IMR-90 (cell line): ENCODE results near the gene SV2A.
A peak's percentile ranks its signal among the peaks of the same experiment; 100 is the strongest.

Experiments used
- CTCF ChIP-seq: conservative IDR thresholded peaks from 2 replicates; pipeline ENCODE4 v1.5.1; 2012; ENCODE audit warnings: mild to moderate bottlenecking, low read depth, low read length, improper control_type of control experiment
- ELK1 ChIP-seq: fragments of 150-350 bp; IDR thresholded peaks from 2 replicates; pipeline ENCODE4 v1.6.1; 2016; ENCODE audit warnings: low read depth, mild to moderate bottlenecking, low read length, moderate library complexity, borderline replicate concordance
- MAZ ChIP-seq: IDR thresholded peaks from 2 replicates; pipeline ENCODE4 v1.6.1; 2012; ENCODE audit warnings: low read depth, mild to moderate bottlenecking, low read length, improper control_type of control experiment, moderate library complexity, borderline replicate concordance
- MXI1 ChIP-seq: IDR thresholded peaks from 2 replicates; pipeline ENCODE4 v1.6.1; 2012; ENCODE audit warnings: low read depth, mild to moderate bottlenecking, low read length, moderate library complexity, borderline replicate concordance
- POLR2A ChIP-seq: IDR thresholded peaks from 2 replicates; pipeline ENCODE4 v1.6.1; 2012; ENCODE audit warnings: mild to moderate bottlenecking, low read depth, low read length
- RAD21 ChIP-seq: IDR thresholded peaks from 2 replicates; pipeline ENCODE4 v1.6.1; 2012; ENCODE audit warnings: low read length, improper control_type of control experiment
- RFX5 ChIP-seq: IDR thresholded peaks from 2 replicates; pipeline ENCODE4 v1.8.0; 2012; ENCODE audit warnings: low read depth, mild to moderate bottlenecking, low read length, moderate library complexity
- SMC3 ChIP-seq: fragments of 150-350 bp; IDR thresholded peaks from 2 replicates; pipeline ENCODE4 v1.6.1; 2016; ENCODE audit warnings: low read depth, mild to moderate bottlenecking, antibody characterized with exemption, low read length, moderate library complexity
- USF2 ChIP-seq: fragments of 150-350 bp; IDR thresholded peaks from 2 replicates; pipeline ENCODE4 v1.6.1; 2017; ENCODE audit warnings: mild to moderate bottlenecking, antibody characterized with exemption, low read length, low read depth

GRCh38 chr1:149917571-149918144, at the start of gene SV2A:
- TF ChIP-seq MXI1 (no peak), CTCF (no peak), MAZ (peak; percentile 50; the same call in 1 of the 2 replicates), RAD21 (no peak), USF2 (no peak), RFX5 (no peak), SMC3 (no peak), POLR2A (no peak), ELK1 (no peak)
